Measurements from ENCODE around the gene IL21R. TPM values are rescaled to one million over a fixed set of nuclear protein-coding genes. Genes with fewer than 3 reads are reported as not detected.

IL21R gene
- total RNA-seq, 1 donor from 2014 or later, result 167 TPM

DNA sequence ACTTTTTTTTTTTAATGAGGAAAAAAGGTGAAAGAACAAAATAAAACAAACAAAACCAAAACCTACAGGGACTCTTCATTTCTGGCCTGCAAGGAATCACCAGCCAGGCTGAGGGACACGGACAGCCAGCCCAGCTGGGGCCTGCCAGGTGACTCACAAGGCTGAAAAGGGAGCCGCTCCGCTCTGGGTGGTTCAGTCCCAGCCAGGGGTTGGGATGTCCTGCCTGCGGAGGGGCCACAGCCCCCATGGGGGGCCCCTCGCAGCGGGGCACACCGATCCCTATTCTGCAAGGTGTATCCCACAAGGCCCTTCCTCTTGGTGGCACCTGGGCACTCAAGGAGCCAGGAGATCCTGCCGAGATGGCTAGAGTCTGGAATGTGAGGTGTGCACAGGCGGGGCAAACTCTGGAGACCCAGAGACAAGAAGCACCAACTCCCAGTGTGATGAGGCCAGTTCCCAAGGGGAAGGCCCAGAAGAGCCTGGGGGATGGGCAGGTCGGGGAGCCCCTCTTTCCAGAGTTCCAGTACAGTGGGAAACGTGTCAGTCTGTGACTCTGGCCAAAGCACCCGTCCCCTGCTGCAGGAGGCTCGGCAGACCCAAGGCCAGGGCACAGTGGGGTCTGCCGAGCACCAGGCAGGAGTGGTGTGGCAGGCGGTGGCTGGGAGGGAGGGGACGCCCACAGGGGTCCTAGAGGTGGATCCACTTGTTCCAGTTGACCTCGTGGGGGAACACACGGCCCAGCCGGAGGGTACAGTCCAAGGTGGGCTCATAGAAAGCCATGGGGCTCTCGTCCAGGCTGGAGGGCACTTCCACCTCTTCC is 58.9 kb downstream of the IL21R start:
- CTCF ChIA-PET, result interaction anchor here (0.7 to 1.3 kb wide), 3 partner anchors 214 to 232 kb away, joined by 3 read pairs; no protein-coding TSS in a partner anchor
- H3K9me3 Mint-ChIP-seq, result no peaks in the 10 kb centered on the region
- intact Hi-C loops (cut with micrococcal nuclease), result no loop called here
- no peaks in the 10 kb centered on the region for H3K27me3 Mint-ChIP-seq
- no peak for DNase-seq
- H3K27ac Mint-ChIP-seq, result no peak overlapping the region
- H3K4me3 Mint-ChIP-seq, result no peak overlapping the region
- POLR2A ChIA-PET, result interaction anchor here (0.8 kb wide), 1 partner anchor 93 kb away, joined by 3 read pairs; no protein-coding TSS in a partner anchor
- H3K4me1 Mint-ChIP-seq, result peaks cover 15% of the 10 kb centered on the region
- peaks cover 55% of the 10 kb centered on the region for H3K36me3 Mint-ChIP-seq (ENCODE audit: low read depth)
- TF ChIP-seq, protein P1, sequence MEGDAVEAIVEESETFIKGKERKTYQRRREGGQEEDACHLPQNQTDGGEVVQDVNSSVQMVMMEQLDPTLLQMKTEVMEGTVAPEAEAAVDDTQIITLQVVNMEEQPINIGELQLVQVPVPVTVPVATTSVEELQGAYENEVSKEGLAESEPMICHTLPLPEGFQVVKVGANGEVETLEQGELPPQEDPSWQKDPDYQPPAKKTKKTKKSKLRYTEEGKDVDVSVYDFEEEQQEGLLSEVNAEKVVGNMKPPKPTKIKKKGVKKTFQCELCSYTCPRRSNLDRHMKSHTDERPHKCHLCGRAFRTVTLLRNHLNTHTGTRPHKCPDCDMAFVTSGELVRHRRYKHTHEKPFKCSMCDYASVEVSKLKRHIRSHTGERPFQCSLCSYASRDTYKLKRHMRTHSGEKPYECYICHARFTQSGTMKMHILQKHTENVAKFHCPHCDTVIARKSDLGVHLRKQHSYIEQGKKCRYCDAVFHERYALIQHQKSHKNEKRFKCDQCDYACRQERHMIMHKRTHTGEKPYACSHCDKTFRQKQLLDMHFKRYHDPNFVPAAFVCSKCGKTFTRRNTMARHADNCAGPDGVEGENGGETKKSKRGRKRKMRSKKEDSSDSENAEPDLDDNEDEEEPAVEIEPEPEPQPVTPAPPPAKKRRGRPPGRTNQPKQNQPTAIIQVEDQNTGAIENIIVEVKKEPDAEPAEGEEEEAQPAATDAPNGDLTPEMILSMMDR (IDR thresholded peaks at IDR 0.05), result no peak
- no peak for ATAC-seq (ENCODE audit: low read depth)

DNA sequence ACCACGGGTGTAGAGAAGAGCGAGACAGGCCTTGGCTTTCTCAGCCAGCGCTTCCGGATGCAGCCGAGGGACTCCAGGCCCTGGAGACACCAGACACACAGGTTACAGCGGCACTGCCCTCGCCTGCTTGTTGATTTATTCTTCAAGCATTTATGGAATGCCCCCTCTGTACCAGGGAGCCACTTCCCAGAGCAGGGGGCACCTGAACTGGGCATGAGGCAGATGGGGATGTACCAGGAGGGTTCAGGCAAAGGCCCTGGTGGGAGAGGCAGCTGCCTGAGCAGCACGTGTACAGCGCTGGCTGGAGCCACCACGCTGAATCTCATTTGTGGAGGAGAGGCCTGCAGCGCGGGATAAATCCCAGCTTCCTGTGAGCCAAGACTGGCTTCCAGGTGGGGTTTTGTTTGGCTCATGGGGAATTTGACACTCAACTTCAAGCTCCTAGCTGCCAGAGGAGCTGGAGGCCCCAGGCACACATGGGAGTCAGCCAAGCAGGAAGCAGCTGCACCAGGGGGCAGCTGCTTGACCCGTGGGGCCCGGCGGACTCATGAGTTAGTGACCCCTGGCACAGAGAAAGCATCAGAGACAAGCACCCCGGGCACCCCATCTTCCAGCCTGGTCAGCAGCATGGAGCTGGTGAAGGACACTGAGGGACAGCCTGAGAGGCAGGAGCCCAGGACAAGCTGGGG is 59.7 kb downstream of the IL21R start:
- Mint-ChIP-seq H3K9me3 (no peaks in the 10 kb centered on the region), H3K36me3 (ENCODE audit: low read depth) (peaks cover 63% of the 10 kb centered on the region), H3K27me3 (no peaks in the 10 kb centered on the region), H3K4me3 (no peak overlapping the region), H3K27ac (no peak overlapping the region), H3K4me1 (peaks cover 8% of the 10 kb centered on the region)
- DNase-seq, result no peak
- ChIA-PET CTCF (no interaction called here), POLR2A (interaction anchor here (0.5 kb wide), 1 partner anchor 55 kb away, joined by 3 read pairs; no protein-coding TSS in a partner anchor)
- intact Hi-C loops (cut with micrococcal nuclease), result no loop called here
- TF ChIP-seq, protein P1 (IDR thresholded peaks at IDR 0.05), result no peak
- no peak for ATAC-seq (ENCODE audit: low read depth)

DNA sequence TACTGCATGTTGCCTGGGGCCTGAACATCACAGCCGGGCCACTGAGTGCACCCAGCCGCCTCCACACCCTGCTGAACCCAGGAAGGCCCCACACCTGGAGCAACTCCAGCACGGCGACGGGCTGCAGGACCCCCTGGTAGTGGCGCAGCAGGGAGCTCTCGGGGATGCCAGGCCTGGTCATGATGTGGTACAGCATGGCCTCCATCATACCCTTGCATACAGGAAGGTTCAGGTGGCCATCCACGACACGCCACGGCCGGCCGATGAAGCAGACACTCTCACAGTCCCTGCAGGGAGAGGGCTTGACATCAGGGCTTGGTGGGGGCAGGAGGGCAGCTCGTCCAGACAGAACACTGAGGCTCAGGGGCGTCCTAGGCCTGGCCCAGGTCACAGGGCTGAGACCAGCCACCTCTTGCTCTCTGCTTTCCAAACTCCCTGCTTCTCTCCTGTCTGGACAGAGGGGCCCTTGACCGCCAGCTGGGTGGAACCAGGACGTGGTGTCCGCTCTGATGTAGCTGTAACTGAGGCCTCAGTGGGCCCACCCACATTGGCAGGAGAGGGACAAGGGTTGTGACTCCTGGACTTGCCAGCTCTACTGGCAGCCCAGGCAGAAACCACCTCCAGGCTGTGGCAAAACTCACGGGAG is 60.3 kb downstream of the IL21R start:
- intact Hi-C loops (cut with micrococcal nuclease), result no loop called here
- TF ChIP-seq, protein P1 (IDR thresholded peaks at IDR 0.05), result no peak
- Mint-ChIP-seq H3K4me3 (no peak overlapping the region), H3K27ac (no peak overlapping the region), H3K36me3 (ENCODE audit: low read depth) (peaks cover 70% of the 10 kb centered on the region), H3K9me3 (no peaks in the 10 kb centered on the region), H3K4me1 (peaks cover under 1% of the 10 kb centered on the region), H3K27me3 (no peaks in the 10 kb centered on the region)
- ChIA-PET CTCF (no interaction called here), POLR2A (interaction anchor here (0.5 kb wide), 1 partner anchor 56 kb away, joined by 3 read pairs; no protein-coding TSS in a partner anchor)
- DNase-seq (no peak), ATAC-seq (ENCODE audit: low read depth) (no peak)

DNA sequence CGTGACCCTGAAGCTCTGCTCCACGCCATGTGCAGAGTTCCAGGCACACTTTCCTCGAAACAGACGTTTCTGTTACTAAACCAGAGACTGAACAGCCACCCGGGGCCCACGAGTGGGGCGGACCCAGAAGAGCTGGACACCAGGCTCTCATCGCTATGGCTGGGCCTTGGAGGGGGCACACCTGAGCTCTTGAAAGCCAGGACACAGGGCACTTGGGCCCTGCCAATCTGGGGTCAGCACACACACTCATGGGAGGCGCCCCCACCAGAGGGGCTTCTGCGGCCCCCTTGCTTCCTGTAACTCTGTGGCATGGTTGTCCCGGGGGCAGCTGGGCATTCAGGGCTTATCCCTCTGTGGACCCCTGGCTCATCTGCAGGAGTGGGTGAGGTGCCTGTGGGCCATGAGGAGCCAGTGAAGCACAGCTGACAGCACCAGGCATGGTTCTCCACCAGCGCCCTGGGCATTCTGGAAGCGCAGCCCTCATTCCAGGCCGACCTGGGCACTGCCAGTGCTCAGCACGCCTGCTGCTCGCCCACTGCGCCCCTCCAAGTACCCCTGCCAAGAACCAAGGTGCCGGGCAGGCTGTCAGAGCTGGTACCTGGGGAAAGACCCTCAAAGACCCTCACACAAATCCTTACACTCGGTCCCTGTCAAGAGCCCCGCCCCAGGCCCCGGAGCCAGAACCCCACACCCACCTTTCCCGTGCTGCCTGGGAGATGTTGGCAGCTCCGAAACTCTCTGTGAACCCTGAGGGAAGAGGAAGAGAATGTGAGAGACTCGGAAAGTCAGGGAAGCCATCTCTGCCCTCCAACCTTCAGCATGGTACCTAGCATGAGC is 61.1 kb downstream of the IL21R start:
- no peaks in the 10 kb centered on the region for H3K27me3 Mint-ChIP-seq
- no peak for ATAC-seq (ENCODE audit: low read depth)
- H3K9me3 Mint-ChIP-seq, result no peaks in the 10 kb centered on the region
- H3K4me3 Mint-ChIP-seq, result no peak overlapping the region
- H3K36me3 Mint-ChIP-seq (ENCODE audit: low read depth), result peaks cover 77% of the 10 kb centered on the region
- CTCF ChIA-PET, result no interaction called here
- POLR2A ChIA-PET, result no interaction called here
- H3K4me1 Mint-ChIP-seq, result no peaks in the 10 kb centered on the region
- intact Hi-C loops (cut with micrococcal nuclease), result no loop called here
- TF ChIP-seq, protein P1 (IDR thresholded peaks at IDR 0.05), result no peak
- no peak for DNase-seq
- H3K27ac Mint-ChIP-seq, result no peak overlapping the region
